Heart left ventricle (tissue), 13 donors: Measurements from ENCODE around the gene FBXL12.

ENCODE experiments used
- CTCF ChIP-seq, 12 donors: fragments of 200-600 bp; sonication (generic) in 4 of 12; IDR thresholded peaks; one replicate each; pipeline versions ENCODE4 v1.5.0 to v1.8.0; 2018 to 2022; ENCODE audit warnings: antibody characterized with exemption in 12 of 12, mild to moderate bottlenecking in 5 of 12
- POLR2A ChIP-seq, 2 donors: fragments of 450-650 bp; IDR thresholded peaks; one replicate each; pipeline ENCODE4 v1.6.1; 2017; ENCODE audit warnings: antibody characterized with exemption in 2 of 2, mild to moderate bottlenecking in 2 of 2, moderate library complexity in 2 of 2
- donor health status: ischemic (EF 13 %, LVEDD 7.1; RV severe dilation, severe dysfunction).
- donor health status: DM: no; HTN: yes; CAD: no.
- donor health status: DM: no; HTN: no; CAD: no.
- donor health status: ischemic (EF 25% LVEDD 6.9; RV normal size, moderate dysfunction).
- donor health status: ischemic (EF 25% LVEDD 5.7; RV mildly dilated, moderate dysfunction).
- donor health status: ischemic (EF 35%, LVEDD 5.7; RV mildly dilated, moderate dysfunction).
- donor health status: nonischemic (EF 11% LVEDD 7.7; RV severe dilation, severe dysfunction).
- donor health status: DM: yes; HTN: yes; CAD: no.
- donor health status: PGD.
- donor health status: ischemic (EF 29% LVEDD 5.4; RV normal size, mild dysfunction).
- donor health status: nonischemic (EF 23%, LVEDD 6.1; RV moderate dilation, normal function).

DNA sequence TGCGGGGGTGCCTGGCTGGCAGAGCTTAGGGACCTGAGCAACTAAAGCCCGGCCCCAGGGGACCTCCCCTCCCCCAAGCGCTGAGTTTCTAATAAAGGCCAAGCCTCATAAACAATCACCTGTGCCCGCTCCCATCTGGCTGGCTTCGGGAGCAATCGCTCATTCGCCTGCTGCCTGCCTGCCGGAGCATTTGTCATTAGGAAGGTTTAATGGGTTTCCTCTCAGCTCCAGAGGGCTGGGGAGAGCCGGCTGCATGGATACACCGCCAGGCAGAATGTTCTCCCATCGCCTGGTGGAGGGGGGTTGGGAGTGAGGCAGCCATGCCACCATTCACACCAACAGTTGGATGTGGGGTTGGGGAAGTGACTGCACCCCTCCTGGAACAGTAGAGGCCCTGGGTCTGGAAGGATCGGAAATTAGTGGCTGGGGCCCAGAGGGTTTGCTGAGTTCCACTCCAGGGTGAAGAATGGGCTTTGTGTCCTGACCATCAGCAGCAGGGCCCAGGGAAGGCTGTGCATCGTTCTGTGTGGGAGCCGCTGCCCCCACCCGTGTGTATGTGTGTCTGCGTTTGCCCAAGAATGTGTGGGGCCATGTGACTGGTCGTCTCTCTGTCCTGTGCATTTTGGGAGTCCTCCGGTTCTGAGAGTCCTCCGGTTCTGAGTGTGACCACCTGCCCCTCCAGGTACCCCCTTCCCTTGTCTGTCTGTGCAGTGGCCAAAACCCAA, 31.5 kb upstream of the FBXL12 start:
- no peak for TF ChIP-seq CTCF (IDR thresholded peaks at IDR 0.05)
- no peak for TF ChIP-seq POLR2A (IDR thresholded peaks at IDR 0.05)
